ENCODE results near the gene UBTFL1. TPM values are rescaled to one million over a fixed set of nuclear protein-coding genes. Genes with fewer than 3 reads are reported as not detected.

The UBTFL1 gene
- total RNA-seq, result not detected in 2 replicates

GRCh38 chr11:90085650-90086049, at the start of gene UBTFL1:
UBTFL1 (plus strand) TSS chr11:90085950; CDS start chr11:90085950, 0 bp downstream.

DNA sequence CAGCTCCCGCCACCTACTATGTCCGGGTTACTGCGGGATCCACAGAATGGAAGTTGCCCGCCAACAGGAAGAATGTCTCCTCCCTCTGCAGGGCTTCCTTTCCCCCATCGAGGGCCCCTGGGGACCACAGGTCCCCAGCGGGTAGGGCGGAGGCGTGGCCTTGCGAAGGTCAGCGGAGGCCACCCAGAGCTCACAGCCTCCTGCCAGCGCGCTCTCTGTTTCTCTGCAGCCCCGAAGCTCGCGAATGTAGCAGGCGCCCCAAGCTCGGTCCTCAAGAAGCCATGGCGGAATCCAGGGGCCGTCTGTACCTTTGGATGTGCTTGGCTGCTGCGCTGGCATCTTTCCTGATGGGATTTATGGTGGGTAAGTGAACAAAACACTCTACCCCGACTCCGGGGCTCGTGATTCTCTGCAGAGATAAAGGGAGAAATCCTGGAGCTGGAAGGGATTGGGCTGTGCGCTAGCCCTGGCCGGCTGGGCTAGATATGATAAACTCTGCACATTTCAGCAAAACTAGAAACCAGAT, 48.8 kb downstream of the UBTFL1 start, which contains the start of gene NAALAD2:
NAALAD2 (plus strand) TSS at position 186 of the 526 bp plus-strand sequence; CDS start at position 282, 96 bp downstream.

Other genes with a start within 250 kb of the UBTFL1 start
- gene TRIM64B, start 207.5 kb upstream of the UBTFL1 start, total RNA-seq, result not detected in 2 replicates
- gene TRIM49D1, start 163.7 kb upstream of the UBTFL1 start, total RNA-seq, result not detected in 2 replicates
- not detected in 2 replicates for gene TRIM49D2, start 161.9 kb upstream of the UBTFL1 start, total RNA-seq
- gene TRIM64, start 119.9 kb upstream of the UBTFL1 start, total RNA-seq, result not detected in 2 replicates
- not detected in 2 replicates for gene TRIM49C, start 54.8 kb upstream of the UBTFL1 start, total RNA-seq
- not detected in 2 replicates for gene NAALAD2, start 48.7 kb downstream of the UBTFL1 start, total RNA-seq
- gene CHORDC1, start 137.1 kb downstream of the UBTFL1 start, total RNA-seq, result 21.5 and 27.5 TPM in 2 replicates

All from tracheal epithelial cell (primary cell).